IMR-90 (cell line): ENCODE measurements around the gene BSND. TPM values are rescaled to one million over a fixed set of nuclear protein-coding genes. Genes with fewer than 3 reads are reported as not detected.

Experiments used
- ATAC-seq: fragments of 200-7000 bp; cut with Tn5 transposase; 2 replicates; pipeline ENCODE4 v1.9.1; 2020; ENCODE audit warnings: low read depth, mild to moderate bottlenecking, moderate library complexity
- BruUV-seq: library from RNA; stranded (reverse); fragments of 400-500 nt; replicated peaks from 2 replicates; lab custom pipeline; 2021; lab: Mats Ljungman, UMichigan
- CTCF ChIA-PET: fragments of 300-600 bp; formaldehyde crosslinking; extraction: SDS; loops from one replicate; lab custom pipeline; 2021; ENCODE audit warnings: antibody characterized with exemption; lab: Yijun Ruan, JAX
- POLR2A ChIA-PET: fragments of 300-600 bp; sonication (Branson Sonifier 250); formaldehyde crosslinking; loops from one replicate; lab custom pipeline; 2022; ENCODE audit warnings: antibody characterized with exemption; ENCODE audit not compliant: unreplicated experiment; lab: Charles Lee
- DNase-seq: peaks from one replicate; pipeline ENCODE4 v3.0.0; 2013
- H2AFZ ChIP-seq: replicated peaks from 2 replicates; pipeline ENCODE3; 2013; ENCODE audit warnings: low read length, mild to moderate bottlenecking; ENCODE audit not compliant: poor library complexity
- H2AK5ac ChIP-seq: 2 replicates; pipeline ENCODE4 v1.6.1; 2013; ENCODE audit warnings: low read depth, low read length, inconsistent platforms
- H2AK9ac ChIP-seq: replicated peaks from 2 replicates; pipeline ENCODE3; 2013; ENCODE audit warnings: mild to moderate bottlenecking, low read depth, low read length, moderate library complexity; ENCODE audit not compliant: poor library complexity
- H2BK120ac ChIP-seq: 2 replicates; pipeline ENCODE4 v1.6.1; 2013; ENCODE audit warnings: low read depth, low read length, inconsistent platforms
- H2BK15ac ChIP-seq: 3 replicates; pipeline ENCODE4 v1.6.1; 2013; ENCODE audit warnings: low read depth, low read length, inconsistent platforms
- H2BK20ac ChIP-seq: 2 replicates; pipeline ENCODE4 v1.6.1; 2013; ENCODE audit warnings: low read depth, mild to moderate bottlenecking, inconsistent platforms, low read length, moderate library complexity
- H2BK5ac ChIP-seq: 2 replicates; pipeline ENCODE4 v1.6.1; 2013; ENCODE audit warnings: mild to moderate bottlenecking, low read depth, low read length, inconsistent platforms; ENCODE audit not compliant: poor library complexity, severe bottlenecking
- H3K14ac ChIP-seq: replicated peaks from 2 replicates; pipeline ENCODE4 v1.6.1; 2013; ENCODE audit warnings: low read depth, low read length, inconsistent platforms
- H3K18ac ChIP-seq: 2 replicates; pipeline ENCODE4 v1.6.1; 2013; ENCODE audit warnings: low read depth, low read length, control low read depth
- H3K23ac ChIP-seq: 2 replicates; pipeline ENCODE4 v1.6.1; 2013; ENCODE audit warnings: low read depth, low read length, inconsistent platforms
- H3K27ac ChIP-seq: 2 replicates; pipeline ENCODE4 v1.5.1; 2013; ENCODE audit warnings: mild to moderate bottlenecking, control low read depth, low read length; ENCODE audit not compliant: insufficient read depth
- H3K27me3 ChIP-seq: 2 replicates; pipeline ENCODE4 v1.6.1; 2013; ENCODE audit warnings: low read length; ENCODE audit not compliant: control insufficient read depth, insufficient read depth
- H3K36me3 ChIP-seq: 2 replicates; pipeline ENCODE4 v1.6.1; 2013; ENCODE audit warnings: low read length, mixed read lengths; ENCODE audit not compliant: control insufficient read depth, insufficient read depth
- H3K4ac ChIP-seq: 2 replicates; pipeline ENCODE4 v1.6.1; 2013; ENCODE audit warnings: low read depth, low read length, inconsistent platforms
- H3K4me1 ChIP-seq: 2 replicates; pipeline ENCODE4 v1.6.1; 2013; ENCODE audit warnings: low read length, mixed read lengths; ENCODE audit not compliant: control insufficient read depth, insufficient read depth
- H3K4me2 ChIP-seq: 2 replicates; pipeline ENCODE4 v1.6.1; 2013; ENCODE audit warnings: low read depth, mild to moderate bottlenecking, control low read depth, low read length, moderate library complexity
- H3K4me3 ChIP-seq: 2 replicates; pipeline ENCODE4 v1.5.1; 2013; ENCODE audit warnings: low read depth, mild to moderate bottlenecking, control low read depth, low read length, moderate library complexity; ENCODE audit not compliant: insufficient read depth
- H3K56ac ChIP-seq: 2 replicates; pipeline ENCODE4 v1.6.1; 2013; ENCODE audit warnings: low read length, inconsistent platforms; ENCODE audit not compliant: insufficient read depth; ENCODE audit errors: extremely low read depth
- H3K79me1 ChIP-seq, 2 experiments: 2 replicates each; pipeline ENCODE4 v1.6.1; 2013; ENCODE audit warnings: low read length in 2 of 2, inconsistent platforms in 1 of 2, low read depth in 1 of 2
- H3K9ac ChIP-seq: 2 replicates; pipeline ENCODE4 v1.6.1; 2013; ENCODE audit warnings: low read depth, low read length, control low read depth
- H3K9me1 ChIP-seq: 2 replicates; pipeline ENCODE4 v1.6.1; 2013; ENCODE audit warnings: low read length, inconsistent platforms; ENCODE audit not compliant: insufficient read depth
- H3K9me3 ChIP-seq: 2 replicates; pipeline ENCODE4 v1.6.1; 2013; ENCODE audit warnings: low read length; ENCODE audit not compliant: control insufficient read depth, insufficient read depth
- H4K20me1 ChIP-seq: 2 replicates; pipeline ENCODE4 v1.6.1; 2013; ENCODE audit warnings: low read length, inconsistent platforms; ENCODE audit not compliant: insufficient read depth
- H4K5ac ChIP-seq: 2 replicates; pipeline ENCODE4 v1.6.1; 2013; ENCODE audit warnings: mild to moderate bottlenecking, low read depth, low read length, control low read depth
- H4K8ac ChIP-seq, 2 experiments: 2 replicates each; pipeline ENCODE4 v1.6.1; 2013; ENCODE audit warnings: low read depth in 2 of 2, low read length in 2 of 2, control low read depth in 1 of 2, inconsistent platforms in 1 of 2
- H4K91ac ChIP-seq: 2 replicates; pipeline ENCODE4 v1.6.1; 2013; ENCODE audit warnings: low read depth, low read length, inconsistent platforms; ENCODE audit not compliant: insufficient read depth
- BHLHE40 ChIP-seq: fragments of 150-350 bp; IDR thresholded peaks from 2 replicates; pipeline ENCODE4 v1.6.1; 2016; ENCODE audit warnings: mild to moderate bottlenecking, low read depth, low read length
- CEBPB ChIP-seq: IDR thresholded peaks from 2 replicates; pipeline ENCODE4 v1.6.1; 2012; ENCODE audit warnings: low read depth, low read length, improper control_type of control experiment
- CHD1 ChIP-seq: IDR thresholded peaks from 2 replicates; pipeline ENCODE4 v1.6.1; 2012; ENCODE audit warnings: low read depth, low read length, improper control_type of control experiment
- CTCF ChIP-seq: conservative IDR thresholded peaks from 2 replicates; pipeline ENCODE4 v1.5.1; 2012; ENCODE audit warnings: mild to moderate bottlenecking, low read depth, low read length, improper control_type of control experiment
- ELK1 ChIP-seq: fragments of 150-350 bp; IDR thresholded peaks from 2 replicates; pipeline ENCODE4 v1.6.1; 2016; ENCODE audit warnings: low read depth, mild to moderate bottlenecking, low read length, moderate library complexity, borderline replicate concordance
- FOS ChIP-seq: fragments of 150-350 bp; IDR thresholded peaks from 2 replicates; pipeline ENCODE4 v1.6.1; 2016; ENCODE audit warnings: low read depth, low read length
- MAFK ChIP-seq: IDR thresholded peaks from 2 replicates; pipeline ENCODE4 v1.6.1; 2012; ENCODE audit warnings: low read depth, low read length, improper control_type of control experiment
- MAZ ChIP-seq: IDR thresholded peaks from 2 replicates; pipeline ENCODE4 v1.6.1; 2012; ENCODE audit warnings: low read depth, mild to moderate bottlenecking, low read length, improper control_type of control experiment, moderate library complexity, borderline replicate concordance
- MXI1 ChIP-seq: IDR thresholded peaks from 2 replicates; pipeline ENCODE4 v1.6.1; 2012; ENCODE audit warnings: low read depth, mild to moderate bottlenecking, low read length, moderate library complexity, borderline replicate concordance
- NFE2L2 ChIP-seq: fragments of 150-350 bp; IDR thresholded peaks from 2 replicates; pipeline ENCODE4 v1.6.1; 2016; ENCODE audit warnings: low read depth, mild to moderate bottlenecking, low read length
- POLR2A ChIP-seq: IDR thresholded peaks from 2 replicates; pipeline ENCODE4 v1.6.1; 2012; ENCODE audit warnings: mild to moderate bottlenecking, low read depth, low read length
- RAD21 ChIP-seq: IDR thresholded peaks from 2 replicates; pipeline ENCODE4 v1.6.1; 2012; ENCODE audit warnings: low read length, improper control_type of control experiment
- RCOR1 ChIP-seq: IDR thresholded peaks from 2 replicates; pipeline ENCODE4 v1.6.1; 2012; ENCODE audit warnings: mild to moderate bottlenecking, low read length, improper control_type of control experiment; ENCODE audit not compliant: insufficient replicate concordance
- RFX5 ChIP-seq: IDR thresholded peaks from 2 replicates; pipeline ENCODE4 v1.8.0; 2012; ENCODE audit warnings: low read depth, mild to moderate bottlenecking, low read length, moderate library complexity
- SMC3 ChIP-seq: fragments of 150-350 bp; IDR thresholded peaks from 2 replicates; pipeline ENCODE4 v1.6.1; 2016; ENCODE audit warnings: low read depth, mild to moderate bottlenecking, antibody characterized with exemption, low read length, moderate library complexity
- WGBS, 2 experiments: methylation state at CpG; one replicate each; pipeline versions ENCODE4 v1.1.5 to v1.1.7; 2013; ENCODE audit warnings: missing lambda C conversion rate in 2 of 2; ENCODE audit not compliant: insufficient read length in 1 of 2; ENCODE audit errors: extremely low coverage in 2 of 2; 5-methylcytosine and 5-hydroxymethylcytosine counted together
- dilution Hi-C: fragments of 300-500 bp; cut with HindIII; formaldehyde crosslinking; loops from one replicate; pipeline ENCODE4 v1.14.3; 2018; ENCODE audit warnings: low sequenced_read_pairs; ENCODE audit not compliant: unreplicated experiment
- in situ Hi-C: fragments of 300-500 bp; cut with MboI; formaldehyde crosslinking; loops from 3 replicates; pipeline ENCODE4 v1.14.3; 2019; ENCODE audit warnings: low sequenced_read_pairs, inconsistent platforms, mixed read lengths
- intact Hi-C: fragments of 100-400 bp; cut with micrococcal nuclease; formaldehyde crosslinking; loops from 2 replicates; pipeline ENCODE4 v1.10.0; 2022
- polyA plus RNA-seq, 3 experiments: library from polyadenylated mRNA; depleted of rRNA; stranded (reverse); fragments of >200 nt; gene quantifications; 2 replicates each; pipeline ENCODE4 v1.2.3, GENCODE V29; 2012; ENCODE audit warnings: low replicate concordance in 1 of 3
- total RNA-seq: library from RNA; depleted of rRNA; stranded (reverse); fragments of >200 nt; gene quantifications from 2 replicates; pipeline ENCODE4 v1.2.3, GENCODE V29; 2012
- TF ChIP-seq, protein P1 (sequence below): fragments of 150-350 bp; IDR thresholded peaks from 2 replicates; pipeline ENCODE4 v1.6.1; 2017; ENCODE audit warnings: mild to moderate bottlenecking, antibody characterized with exemption, low read length, low read depth

Gene BSND
- total and polyA plus RNA-seq, 2 of the 4 experiments (the other 2 are of a cell fraction): not detected

DNA sequence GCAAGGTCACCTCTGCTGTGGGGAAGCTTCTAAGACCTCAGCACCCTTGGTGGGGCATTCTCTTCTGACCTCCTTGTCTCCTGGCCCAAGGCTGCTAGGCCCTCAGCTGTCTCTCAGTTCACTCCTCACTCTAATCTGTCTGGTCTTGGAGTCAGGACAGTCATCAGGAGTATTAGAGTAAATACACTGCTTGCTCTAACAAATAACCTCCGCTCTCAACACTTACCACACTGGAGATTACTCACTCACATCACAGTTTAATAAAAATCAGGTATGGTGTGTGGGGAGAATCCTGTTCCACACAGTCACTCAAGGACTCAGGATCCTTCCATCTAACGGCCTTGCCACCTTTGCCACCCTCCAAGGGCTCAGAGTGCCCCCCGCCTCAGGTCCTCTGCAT, 44.9 kb upstream of the BSND start:
- H2AFZ ChIP-seq: no peak overlapping the region
- H2AK9ac ChIP-seq: no peak overlapping the region
- no peak overlapping the region for H3K4me3 ChIP-seq
- H3K18ac ChIP-seq: no peak overlapping the region
- no peak overlapping the region for H2BK15ac ChIP-seq
- no peaks in the 10 kb centered on the region for H3K79me1 ChIP-seq
- no peak overlapping the region; the same call in 1 of the 2 replicates for H2BK120ac ChIP-seq
- no CpG with 5 or more reads among the region's 3 CpGs for WGBS, 2 experiments
- H2AK5ac ChIP-seq: no peak overlapping the region
- peaks cover 5% of the 10 kb centered on the region for H3K9me3 ChIP-seq
- no peaks in the 10 kb centered on the region for H3K36me3 ChIP-seq
- no peak overlapping the region for H3K9ac ChIP-seq
- H3K4ac ChIP-seq: no peak overlapping the region
- in situ Hi-C loops: loop anchor here (5.0 kb wide), 1 partner anchor 43 kb away; the partner anchor contains the start of gene BSND
- POLR2A ChIA-PET: no interaction called here
- peaks cover 8% of the 10 kb centered on the region for H3K4me1 ChIP-seq
- no peak overlapping the region; the same call in 1 of the 2 replicates for H2BK20ac ChIP-seq
- no peak for TF ChIP-seq CTCF
- TF ChIP-seq MAFK: no peak
- no peak for TF ChIP-seq BHLHE40
- no peak for TF ChIP-seq RCOR1
- TF ChIP-seq FOS: no peak
- TF ChIP-seq MXI1: no peak
- TF ChIP-seq SMC3: no peak
- TF ChIP-seq, protein P1, sequence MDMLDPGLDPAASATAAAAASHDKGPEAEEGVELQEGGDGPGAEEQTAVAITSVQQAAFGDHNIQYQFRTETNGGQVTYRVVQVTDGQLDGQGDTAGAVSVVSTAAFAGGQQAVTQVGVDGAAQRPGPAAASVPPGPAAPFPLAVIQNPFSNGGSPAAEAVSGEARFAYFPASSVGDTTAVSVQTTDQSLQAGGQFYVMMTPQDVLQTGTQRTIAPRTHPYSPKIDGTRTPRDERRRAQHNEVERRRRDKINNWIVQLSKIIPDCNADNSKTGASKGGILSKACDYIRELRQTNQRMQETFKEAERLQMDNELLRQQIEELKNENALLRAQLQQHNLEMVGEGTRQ: no peak
- no peak for TF ChIP-seq ELK1
- TF ChIP-seq RFX5: no peak
- no peak for TF ChIP-seq MAZ
- TF ChIP-seq CEBPB: no peak
- TF ChIP-seq RAD21: no peak
- TF ChIP-seq NFE2L2: no peak
- TF ChIP-seq CHD1: no peak
- no peak for TF ChIP-seq POLR2A
- H4K91ac ChIP-seq: no peak overlapping the region
- no peak overlapping the region for H3K14ac ChIP-seq
- H3K27me3 ChIP-seq: no peaks in the 10 kb centered on the region
- intact Hi-C loops: no loop called here
- H4K8ac ChIP-seq: no peak overlapping the region
- 0 out of 2 replicates have a peak, but pooled peaks cover 5% of the 10 kb centered on the region for H3K9me1 ChIP-seq
- ATAC-seq (no peak), DNase-seq (no peak)
- H3K23ac ChIP-seq: no peak overlapping the region
- dilution Hi-C loops: no loop called here
- H3K27ac ChIP-seq: no peak overlapping the region
- no peak overlapping the region for H3K56ac ChIP-seq
- no peak overlapping the region for H2BK5ac ChIP-seq
- H4K5ac ChIP-seq: no peak overlapping the region
- CTCF ChIA-PET: no interaction called here
- no TSS peak for BruUV-seq
- no peak overlapping the region for H3K4me2 ChIP-seq
- H4K20me1 ChIP-seq: no peaks in the 10 kb centered on the region; the same call in 1 of the 2 replicates
